Measurements from ENCODE around the gene DOCK8. TPM values are rescaled to one million over a fixed set of nuclear protein-coding genes. Genes with fewer than 3 reads are reported as not detected.

The DOCK8 gene
- total RNA-seq, 6 experiments from 2014 or later, result 0.05 to 0.34 (median 0.20) TPM

DNA sequence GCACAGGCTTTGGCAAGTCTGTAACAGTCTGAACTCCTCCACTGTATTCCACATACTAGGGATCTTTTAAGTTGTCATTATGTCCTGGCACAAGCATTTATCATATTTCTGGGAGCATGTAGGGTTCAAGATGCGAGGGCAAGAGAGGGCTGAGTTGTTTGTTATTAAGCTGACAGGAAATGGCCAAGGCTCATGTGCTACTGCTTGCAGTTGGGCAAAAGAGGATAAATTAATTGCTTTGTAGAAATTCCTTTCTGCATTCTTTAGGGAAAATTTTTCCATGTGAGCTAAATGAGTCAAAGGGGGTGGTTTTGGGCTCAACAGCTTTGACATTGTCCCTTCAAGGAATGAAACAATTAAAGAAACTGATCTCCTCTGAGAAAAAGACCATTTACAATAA lies 35.4 kb downstream of the DOCK8 start:
- H3K27ac Mint-ChIP-seq, result no peak overlapping the region
- TF ChIP-seq, protein P1, sequence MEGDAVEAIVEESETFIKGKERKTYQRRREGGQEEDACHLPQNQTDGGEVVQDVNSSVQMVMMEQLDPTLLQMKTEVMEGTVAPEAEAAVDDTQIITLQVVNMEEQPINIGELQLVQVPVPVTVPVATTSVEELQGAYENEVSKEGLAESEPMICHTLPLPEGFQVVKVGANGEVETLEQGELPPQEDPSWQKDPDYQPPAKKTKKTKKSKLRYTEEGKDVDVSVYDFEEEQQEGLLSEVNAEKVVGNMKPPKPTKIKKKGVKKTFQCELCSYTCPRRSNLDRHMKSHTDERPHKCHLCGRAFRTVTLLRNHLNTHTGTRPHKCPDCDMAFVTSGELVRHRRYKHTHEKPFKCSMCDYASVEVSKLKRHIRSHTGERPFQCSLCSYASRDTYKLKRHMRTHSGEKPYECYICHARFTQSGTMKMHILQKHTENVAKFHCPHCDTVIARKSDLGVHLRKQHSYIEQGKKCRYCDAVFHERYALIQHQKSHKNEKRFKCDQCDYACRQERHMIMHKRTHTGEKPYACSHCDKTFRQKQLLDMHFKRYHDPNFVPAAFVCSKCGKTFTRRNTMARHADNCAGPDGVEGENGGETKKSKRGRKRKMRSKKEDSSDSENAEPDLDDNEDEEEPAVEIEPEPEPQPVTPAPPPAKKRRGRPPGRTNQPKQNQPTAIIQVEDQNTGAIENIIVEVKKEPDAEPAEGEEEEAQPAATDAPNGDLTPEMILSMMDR (IDR thresholded peaks at IDR 0.05), result no peak

DNA sequence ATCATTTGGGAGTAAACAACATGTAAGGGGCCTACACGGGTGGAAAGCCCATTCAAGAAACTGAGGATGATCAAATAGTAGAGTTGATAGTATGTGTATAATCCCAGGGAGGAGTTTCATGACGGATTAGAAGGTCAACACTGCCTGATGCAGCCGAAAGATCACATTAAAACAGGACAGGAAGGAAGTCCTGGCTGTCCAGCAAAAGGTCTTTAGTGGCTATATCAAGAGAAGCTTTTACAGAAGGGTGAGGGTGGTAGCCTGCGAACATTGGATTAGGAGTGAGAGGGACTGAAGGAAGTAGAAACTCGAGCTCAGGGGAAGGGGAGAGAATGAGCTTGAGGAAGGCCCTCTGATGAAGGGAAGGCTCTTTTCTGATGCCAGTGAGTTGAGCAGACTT lies 36.0 kb downstream of the DOCK8 start:
- H3K4me3 Mint-ChIP-seq, result no peak overlapping the region
- no peaks in the 10 kb centered on the region for H3K4me1 Mint-ChIP-seq (ENCODE audit: low read depth)
- H3K36me3 Mint-ChIP-seq (ENCODE audit: low read depth), result no peaks in the 10 kb centered on the region
- H3K27ac Mint-ChIP-seq, result no peak overlapping the region
- peaks cover 2% of the 10 kb centered on the region; the same call in 1 of the 2 replicates for H3K27me3 Mint-ChIP-seq (ENCODE audit: insufficient read depth)
- no peak for DNase-seq
- TF ChIP-seq, protein P1 (IDR thresholded peaks at IDR 0.05), result no peak
- H3K9me3 Mint-ChIP-seq, result no peaks in the 10 kb centered on the region; the same call in 1 of the 2 replicates

More for the DNA sequence above, 35.4 kb downstream of the DOCK8 start:
- DNase-seq, result peak; percentile 24
- peaks cover 2% of the 10 kb centered on the region; the same call in 1 of the 2 replicates for H3K27me3 Mint-ChIP-seq (ENCODE audit: insufficient read depth)
- no peak overlapping the region for H3K4me3 Mint-ChIP-seq
- no peaks in the 10 kb centered on the region for H3K4me1 Mint-ChIP-seq (ENCODE audit: low read depth)
- no peaks in the 10 kb centered on the region for H3K36me3 Mint-ChIP-seq (ENCODE audit: low read depth)
- no peaks in the 10 kb centered on the region; the same call in 1 of the 2 replicates for H3K9me3 Mint-ChIP-seq

DNA sequence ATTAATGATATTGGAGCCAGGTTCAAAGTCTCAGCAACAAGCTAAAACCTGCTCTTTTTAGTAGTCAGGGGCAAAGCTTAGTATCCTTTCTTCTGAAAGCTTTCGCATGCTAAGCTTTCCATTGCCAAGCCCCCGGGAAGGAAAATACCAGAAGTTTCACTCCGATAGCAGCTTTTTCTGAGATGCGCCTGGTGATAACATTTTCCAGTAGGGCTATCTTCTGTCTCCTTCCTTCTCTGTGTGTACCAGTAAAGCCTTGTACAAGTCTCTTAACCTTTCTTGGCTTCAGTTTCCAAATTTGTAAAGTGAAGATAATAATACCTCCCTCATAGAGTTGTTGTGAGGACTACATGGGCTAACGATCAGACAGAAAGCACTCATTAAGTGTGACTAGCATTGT lies 36.7 kb downstream of the DOCK8 start:
- no peak for DNase-seq
- no peak overlapping the region for H3K4me3 Mint-ChIP-seq

DNA sequence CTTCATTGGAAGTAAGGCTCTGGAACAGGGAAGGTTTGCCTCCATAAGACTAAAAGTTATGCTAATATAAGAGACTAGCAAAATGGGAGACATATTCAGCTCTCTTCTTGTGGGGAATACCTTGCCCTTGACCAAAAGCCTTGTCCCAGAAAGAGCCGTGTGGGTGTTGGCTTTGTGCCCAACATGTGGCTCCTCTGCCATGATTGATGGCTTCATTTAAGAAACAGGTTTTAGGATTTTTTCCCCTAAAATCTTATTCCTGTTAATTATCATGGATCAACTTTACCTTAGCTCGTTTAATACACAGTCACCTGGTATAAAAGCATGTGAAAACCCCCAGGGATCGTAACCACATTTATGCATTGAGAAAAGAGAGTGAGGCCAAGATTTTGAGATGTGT lies 38.9 kb downstream of the DOCK8 start:
- no peaks in the 10 kb centered on the region for H3K36me3 Mint-ChIP-seq (ENCODE audit: low read depth)
- H3K4me3 Mint-ChIP-seq, result no peak overlapping the region
- H3K4me1 Mint-ChIP-seq (ENCODE audit: low read depth), result no peaks in the 10 kb centered on the region
- H3K27me3 Mint-ChIP-seq (ENCODE audit: insufficient read depth), result peaks cover 2% of the 10 kb centered on the region
- DNase-seq, result no peak
- no peaks in the 10 kb centered on the region for H3K9me3 Mint-ChIP-seq
- TF ChIP-seq, protein P1 (IDR thresholded peaks at IDR 0.05), result no peak
- no peak overlapping the region for H3K27ac Mint-ChIP-seq

More for the DNA sequence above, 36.7 kb downstream of the DOCK8 start:
- Mint-ChIP-seq H3K27me3 (ENCODE audit: insufficient read depth) (peaks cover 2% of the 10 kb centered on the region), H3K27ac (no peak overlapping the region), H3K4me1 (ENCODE audit: low read depth) (no peaks in the 10 kb centered on the region), H3K9me3 (no peaks in the 10 kb centered on the region), H3K36me3 (ENCODE audit: low read depth) (no peaks in the 10 kb centered on the region)
- TF ChIP-seq, protein P1 (IDR thresholded peaks at IDR 0.05), result no peak

DNA sequence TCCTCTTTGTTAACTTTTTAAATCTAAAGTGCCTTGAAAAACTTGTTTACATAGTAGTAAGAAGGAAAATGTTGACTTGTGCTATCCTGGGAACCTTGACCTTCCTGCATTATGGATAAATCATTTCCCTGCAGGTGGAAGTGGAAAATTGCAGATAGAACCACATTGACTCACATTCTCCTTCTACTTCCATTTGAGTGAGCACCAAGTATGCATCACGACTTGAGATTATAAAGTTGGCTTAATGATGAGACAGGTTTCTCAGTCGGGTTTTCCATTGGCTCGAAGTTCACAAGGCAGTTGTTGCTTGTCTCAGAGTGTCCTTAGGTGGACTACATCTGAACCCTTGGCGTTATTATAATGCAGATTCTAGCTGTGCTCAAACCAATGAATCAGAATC lies 39.9 kb downstream of the DOCK8 start:
- H3K4me3 Mint-ChIP-seq, result no peak overlapping the region
- H3K27ac Mint-ChIP-seq, result no peak overlapping the region
- H3K9me3 Mint-ChIP-seq, result no peaks in the 10 kb centered on the region

More for the DNA sequence above, 39.9 kb downstream of the DOCK8 start:
- Mint-ChIP-seq H3K36me3 (ENCODE audit: low read depth) (no peaks in the 10 kb centered on the region), H3K4me1 (ENCODE audit: low read depth) (no peaks in the 10 kb centered on the region), H3K27me3 (ENCODE audit: insufficient read depth) (peaks cover 2% of the 10 kb centered on the region)
- TF ChIP-seq, protein P1 (IDR thresholded peaks at IDR 0.05), result no peak
- no peak for DNase-seq

Measured in HFFc6 (cell line).